SK-N-SH (cell line): Measurements from ENCODE around the gene CFAP210. TPM values are rescaled to one million over a fixed set of nuclear protein-coding genes. Genes with fewer than 3 reads are reported as not detected.

ENCODE experiments used
- CTCF ChIA-PET: fragments of 300-600, 350-600 bp; formaldehyde crosslinking; extraction: SDS; loops from one replicate; lab custom pipeline; 2021; lab: Yijun Ruan, JAX
- POLR2A ChIA-PET: fragments of 350-600 bp; sonication (Branson Sonifier 250); formaldehyde crosslinking; extraction: SDS; loops from one replicate; lab custom pipeline; 2020; ENCODE audit warnings: antibody characterized with exemption, inconsistent platforms; lab: Yijun Ruan, JAX
- DNase-seq: peaks from one replicate; pipeline ENCODE4 v3.0.0; 2012
- H2AFZ ChIP-seq: fragments of 200-600 bp; sonication (generic); 2 replicates; pipeline ENCODE4 v1.8.1; 2016; ENCODE audit warnings: antibody characterized with exemption, mild to moderate bottlenecking, low read depth
- H3F3A ChIP-seq: fragments of 200-600 bp; sonication (generic); replicated peaks from 2 replicates; pipeline ENCODE3; 2016; ENCODE audit warnings: antibody characterized with exemption, mild to moderate bottlenecking; ENCODE audit not compliant: insufficient read depth
- H3K27ac ChIP-seq, 2 experiments: fragments of 200-500 bp in 1 of 2; fragments of 200-600 bp in 1 of 2; sonication (Bioruptor generic) in 1 of 2; sonication (generic), shearing (Covaris generic) in 1 of 2; 2 replicates each; pipeline versions ENCODE4 v1.5.1 to v1.6.1; 2014 to 2016; ENCODE audit warnings: low read depth in 2 of 2, inconsistent platforms in 1 of 2, low read length in 1 of 2, mild to moderate bottlenecking in 1 of 2, mixed read lengths in 1 of 2
- H3K27me3 ChIP-seq: fragments of 200-600 bp; sonication (generic), shearing (Covaris generic); 2 replicates; pipeline ENCODE4 v1.6.1; 2016; ENCODE audit warnings: mixed run types; ENCODE audit not compliant: insufficient read depth
- H3K36me3 ChIP-seq, 2 experiments: fragments of 200-500 bp in 1 of 2; fragments of 200-600 bp in 1 of 2; sonication (Bioruptor generic) in 1 of 2; sonication (generic) in 1 of 2; replicated peaks in 1 of 2; 2 replicates each; pipeline versions ENCODE3 to v1.5.1; 2014 to 2016; ENCODE audit warnings: low read length in 1 of 2, mild to moderate bottlenecking in 1 of 2; ENCODE audit not compliant: insufficient read depth in 2 of 2, control insufficient read depth in 1 of 2
- H3K4me1 ChIP-seq, 2 experiments: fragments of 200-500 bp in 1 of 2; fragments of 200-600 bp in 1 of 2; sonication (Bioruptor generic) in 1 of 2; sonication (generic), shearing (Covaris generic) in 1 of 2; 2 replicates each; pipeline versions ENCODE4 v1.5.1 to v1.6.1; 2014 to 2016; ENCODE audit warnings: low read depth in 1 of 2, low read length in 1 of 2, mixed run types in 1 of 2; ENCODE audit not compliant: insufficient read depth in 2 of 2, control insufficient read depth in 1 of 2
- H3K4me2 ChIP-seq: fragments of 200-600 bp; sonication (generic), shearing (Covaris generic); 2 replicates; pipeline ENCODE4 v1.6.1; 2017; ENCODE audit warnings: mixed run types
- H3K4me3 ChIP-seq, 2 experiments: fragments of 200-500 bp in 1 of 2; fragments of 200-600 bp in 1 of 2; sonication (Bioruptor generic) in 1 of 2; sonication (generic), shearing (Covaris generic) in 1 of 2; 2 replicates each; pipeline versions ENCODE4 v1.5.1 to v1.8.1; 2014 to 2016; ENCODE audit warnings: low read depth in 2 of 2, inconsistent platforms in 1 of 2, low read length in 1 of 2, mild to moderate bottlenecking in 1 of 2, mixed read lengths in 1 of 2, moderate library complexity in 1 of 2
- H3K79me2 ChIP-seq: fragments of 200-600 bp; sonication (generic); 2 replicates; pipeline ENCODE4 v1.8.1; 2017; ENCODE audit warnings: mild to moderate bottlenecking; ENCODE audit not compliant: insufficient read depth
- H3K9ac ChIP-seq: fragments of 200-600 bp; sonication (generic); 2 replicates; pipeline ENCODE4 v1.6.1; 2017; ENCODE audit warnings: mixed run types
- H3K9me2 ChIP-seq: fragments of 200-600 bp; sonication (generic); 2 replicates; pipeline ENCODE4 v1.6.1; 2017; ENCODE audit warnings: mixed run types
- H3K9me3 ChIP-seq: fragments of 200-600 bp; sonication (generic); 2 replicates; pipeline ENCODE4 v1.6.1; 2017; ENCODE audit warnings: mixed run types, mild to moderate bottlenecking, moderate library complexity
- H4K20me1 ChIP-seq: fragments of 200-600 bp; sonication (generic); 2 replicates; pipeline ENCODE4 v1.6.1; 2017; ENCODE audit warnings: mild to moderate bottlenecking, mixed run types; ENCODE audit not compliant: insufficient read depth
- EP300 ChIP-seq, 2 experiments: IDR thresholded peaks; 2 replicates each; pipeline versions ENCODE4 v1.4.0 to v1.6.1; 2012; ENCODE audit warnings: borderline replicate concordance in 1 of 2, low read depth in 1 of 2, low read length in 1 of 2
- EZH2phosphoT487 ChIP-seq: fragments of 200-600 bp; sonication (generic); IDR thresholded peaks from 2 replicates; pipeline ENCODE4 v1.6.1; 2017; ENCODE audit warnings: low read depth, mixed run types, mild to moderate bottlenecking, antibody characterized with exemption, moderate library complexity, borderline replicate concordance
- FOXJ3 ChIP-seq: sonication (generic); formaldehyde crosslinking; IDR thresholded peaks from 2 replicates; pipeline ENCODE4 v1.5.1; 2020; ENCODE audit warnings: mild to moderate bottlenecking, missing genetic modification reagents
- JUND ChIP-seq: IDR thresholded peaks from 2 replicates; pipeline ENCODE4 v1.4.0; 2012
- MXI1 ChIP-seq: IDR thresholded peaks from 2 replicates; pipeline ENCODE4 v1.6.1; 2012; ENCODE audit warnings: mild to moderate bottlenecking, low read depth, low read length, improper control_type of control experiment
- NFIC ChIP-seq: IDR thresholded peaks from 2 replicates; pipeline ENCODE4 v1.4.0; 2012; ENCODE audit warnings: borderline replicate concordance
- NRF1 ChIP-seq: IDR thresholded peaks from 2 replicates; pipeline ENCODE4 v1.6.1; 2012; ENCODE audit warnings: low read depth, mild to moderate bottlenecking, low read length
- POLR2AphosphoS5 ChIP-seq: IDR thresholded peaks from 2 replicates; pipeline ENCODE4 v1.6.1; 2012; ENCODE audit warnings: low read depth, low read length
- RXRA ChIP-seq: IDR thresholded peaks from 2 replicates; pipeline ENCODE4 v1.4.0; 2012; ENCODE audit warnings: low read depth, mild to moderate bottlenecking, borderline replicate concordance
- SIN3A ChIP-seq: IDR thresholded peaks from 2 replicates; pipeline ENCODE4 v1.6.1; 2012; ENCODE audit warnings: low read depth, mild to moderate bottlenecking, low read length, moderate library complexity, borderline replicate concordance
- SMC3 ChIP-seq: IDR thresholded peaks from 2 replicates; pipeline ENCODE4 v1.6.1; 2012; ENCODE audit warnings: low read depth, low read length, improper control_type of control experiment
- TAF1 ChIP-seq: IDR thresholded peaks from 2 replicates; pipeline ENCODE4 v1.6.1; 2012; ENCODE audit warnings: low read depth, mild to moderate bottlenecking, low read length, moderate library complexity, borderline replicate concordance
- TCF12 ChIP-seq: IDR thresholded peaks from 2 replicates; pipeline ENCODE4 v1.4.0; 2012
- TEAD4 ChIP-seq: IDR thresholded peaks from 2 replicates; pipeline ENCODE4 v1.4.0; 2012; ENCODE audit warnings: mild to moderate bottlenecking, borderline replicate concordance; ENCODE audit not compliant: insufficient read depth
- USF2 ChIP-seq: fragments of 150-350 bp; IDR thresholded peaks from 2 replicates; pipeline ENCODE4 v1.6.1; 2017; ENCODE audit warnings: antibody characterized with exemption, low read length, low read depth, borderline replicate concordance
- YY1 ChIP-seq: IDR thresholded peaks from 2 replicates; pipeline ENCODE4 v1.4.0; 2012; ENCODE audit warnings: low read depth, mild to moderate bottlenecking
- WGBS: methylation state at CpG from one replicate; pipeline ENCODE4 v1.1.6; 2017; ENCODE audit warnings: low lambda C conversion rate; 5-methylcytosine and 5-hydroxymethylcytosine counted together
- polyA plus RNA-seq, 3 experiments: library from polyadenylated mRNA; depleted of rRNA; stranded (reverse); fragments of >200 nt; gene quantifications; 2 replicates each; pipeline ENCODE4 v1.2.3, GENCODE V29; 2012
- TF ChIP-seq, protein P1 (sequence below): IDR thresholded peaks from 2 replicates; pipeline ENCODE4; 2012
- TF ChIP-seq, protein P2 (sequence below): fragments of 150-350 bp; IDR thresholded peaks from 2 replicates; pipeline ENCODE4 v1.6.1; 2016; ENCODE audit warnings: mild to moderate bottlenecking, low read depth, low read length
- TF ChIP-seq, protein P3 (sequence below): IDR thresholded peaks from 2 replicates; pipeline ENCODE4 v1.4.0; 2012; ENCODE audit warnings: low read depth, borderline replicate concordance

CFAP210 gene
- polyA plus RNA-seq, 1 of the 3 experiments (the other 2 are of a cell fraction), result 0.03 TPM

DNA sequence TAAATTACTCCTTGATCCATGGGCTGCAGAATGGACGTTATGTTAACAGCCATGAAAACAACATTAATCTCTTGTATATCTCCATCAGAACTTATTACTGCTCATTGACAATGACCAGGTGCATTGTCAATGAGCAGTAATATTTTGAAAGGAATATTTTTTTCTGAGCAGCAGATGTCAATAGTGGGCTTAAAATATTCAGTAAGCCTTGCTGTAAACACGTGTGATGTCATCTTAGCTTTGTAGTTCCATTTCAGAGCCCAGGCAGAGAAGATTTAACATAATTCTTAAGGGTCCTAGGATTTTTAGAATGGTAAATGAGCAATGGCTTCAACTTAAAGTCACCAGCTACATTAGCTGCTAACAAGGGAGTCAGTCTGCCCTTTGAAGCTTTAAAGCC lies 26.6 kb downstream of the CFAP210 start:
- CTCF ChIA-PET, result interaction anchor here (0.8 kb wide), 1 partner anchor 11 kb away, joined by 3 read pairs; no protein-coding TSS in a partner anchor
- no peak for DNase-seq
- Histone ChIP-seq H3K27me3 (no peaks in the 10 kb centered on the region), H3K27ac (no peak overlapping the region), H3K79me2 (no peaks in the 10 kb centered on the region), H3K4me3 (no peak overlapping the region), H3K4me1 (no peaks in the 10 kb centered on the region)
- POLR2A ChIA-PET, result no interaction called here
- TF ChIP-seq, protein P1, sequence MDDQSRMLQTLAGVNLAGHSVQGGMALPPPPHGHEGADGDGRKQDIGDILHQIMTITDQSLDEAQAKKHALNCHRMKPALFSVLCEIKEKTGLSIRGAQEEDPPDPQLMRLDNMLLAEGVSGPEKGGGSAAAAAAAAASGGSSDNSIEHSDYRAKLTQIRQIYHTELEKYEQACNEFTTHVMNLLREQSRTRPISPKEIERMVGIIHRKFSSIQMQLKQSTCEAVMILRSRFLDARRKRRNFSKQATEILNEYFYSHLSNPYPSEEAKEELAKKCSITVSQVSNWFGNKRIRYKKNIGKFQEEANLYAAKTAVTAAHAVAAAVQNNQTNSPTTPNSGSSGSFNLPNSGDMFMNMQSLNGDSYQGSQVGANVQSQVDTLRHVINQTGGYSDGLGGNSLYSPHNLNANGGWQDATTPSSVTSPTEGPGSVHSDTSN, result no peak
- TF ChIP-seq RXRA, result no peak
- TF ChIP-seq TAF1, result no peak
- TF ChIP-seq, protein P2, sequence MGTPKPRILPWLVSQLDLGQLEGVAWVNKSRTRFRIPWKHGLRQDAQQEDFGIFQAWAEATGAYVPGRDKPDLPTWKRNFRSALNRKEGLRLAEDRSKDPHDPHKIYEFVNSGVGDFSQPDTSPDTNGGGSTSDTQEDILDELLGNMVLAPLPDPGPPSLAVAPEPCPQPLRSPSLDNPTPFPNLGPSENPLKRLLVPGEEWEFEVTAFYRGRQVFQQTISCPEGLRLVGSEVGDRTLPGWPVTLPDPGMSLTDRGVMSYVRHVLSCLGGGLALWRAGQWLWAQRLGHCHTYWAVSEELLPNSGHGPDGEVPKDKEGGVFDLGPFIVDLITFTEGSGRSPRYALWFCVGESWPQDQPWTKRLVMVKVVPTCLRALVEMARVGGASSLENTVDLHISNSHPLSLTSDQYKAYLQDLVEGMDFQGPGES, result no peak
- TF ChIP-seq POLR2AphosphoS5, result no peak
- no peak for TF ChIP-seq SMC3
- TF ChIP-seq USF2, result no peak
- no peak for TF ChIP-seq SIN3A
- no peak for TF ChIP-seq TCF12
- no peak for TF ChIP-seq FOXJ3 (CRISPR knock-in tag)
- TF ChIP-seq JUND, result no peak
- TF ChIP-seq, all 33 proteins: peak for 0
- no peak overlapping the region for H3K9ac ChIP-seq
- no peaks in the 10 kb centered on the region for H3K9me3 ChIP-seq
- peaks cover 5% of the 10 kb centered on the region for H3F3A ChIP-seq
- WGBS, result 2% methylated on average over 2 of the region's 2 CpGs
- H3K4me2 ChIP-seq, result no peak overlapping the region
- no peaks in the 10 kb centered on the region for H3K9me2 ChIP-seq
- no peaks in the 10 kb centered on the region for H3K36me3 ChIP-seq
- no peak overlapping the region for H2AFZ ChIP-seq
- H4K20me1 ChIP-seq, result no peaks in the 10 kb centered on the region

DNA sequence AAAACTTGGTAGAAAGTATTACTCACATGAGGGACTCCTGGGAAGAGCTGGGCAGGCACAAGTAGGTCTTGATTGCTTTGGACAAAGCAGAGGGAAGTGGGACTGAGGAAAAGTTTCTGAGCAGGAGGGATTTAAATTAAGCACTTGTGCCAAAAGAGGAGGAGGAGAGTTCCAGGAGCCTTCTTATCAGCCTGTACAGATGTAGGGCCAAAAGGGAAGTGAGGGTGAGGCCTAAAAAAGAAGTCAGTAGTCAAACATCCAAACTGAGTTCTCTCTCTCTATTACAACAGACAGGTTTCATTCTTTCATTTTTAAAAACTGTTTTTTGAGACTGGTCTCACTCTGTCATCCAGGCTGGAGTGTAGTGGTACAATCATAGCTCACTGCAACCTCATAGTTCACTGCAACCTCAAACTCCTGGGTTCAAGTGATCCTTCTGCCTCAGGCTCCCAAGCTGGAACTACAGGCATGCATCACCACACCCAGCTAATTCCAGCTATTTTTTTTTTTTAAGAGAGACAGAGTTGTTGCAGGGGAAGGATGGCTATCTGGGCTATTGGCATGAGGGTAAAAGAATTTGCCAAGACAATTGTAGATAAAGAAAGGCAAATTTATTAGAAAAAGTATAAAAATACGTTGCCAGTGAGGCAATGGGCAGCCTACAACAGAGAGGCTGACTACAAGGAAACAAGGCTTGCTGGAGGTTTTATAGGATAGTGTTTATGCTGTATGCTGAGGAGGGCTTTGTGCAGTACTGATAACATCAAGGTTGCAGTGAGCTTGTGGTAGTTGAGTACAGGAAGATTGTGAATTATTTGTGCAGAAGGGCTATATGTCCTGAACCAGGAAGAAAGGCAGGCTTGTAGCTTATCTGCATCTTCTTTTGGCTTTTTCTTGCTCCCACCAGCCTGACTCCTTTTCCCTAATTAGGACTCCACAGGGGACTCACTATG lies 29.0 kb downstream of the CFAP210 start:
- no peak overlapping the region for H3K4me2 ChIP-seq
- no peaks in the 10 kb centered on the region for H3K27me3 ChIP-seq
- no peaks in the 10 kb centered on the region for H3K4me1 ChIP-seq
- H3K27ac ChIP-seq, result no peak overlapping the region
- no peaks in the 10 kb centered on the region for H3K9me2 ChIP-seq
- no peaks in the 10 kb centered on the region for H3K79me2 ChIP-seq
- H3K9me3 ChIP-seq, result no peaks in the 10 kb centered on the region
- ChIA-PET POLR2A (no interaction called here), CTCF (interaction anchor here (1.0 to 1.5 kb wide), 3 partner anchors 10 to 264 kb away, joined by 3 to 4 read pairs (median 3); no protein-coding TSS in a partner anchor)
- no peak for DNase-seq
- H2AFZ ChIP-seq, result peak overlapping the region; percentile 70; the same call in 1 of the 2 replicates
- 24% methylated on average over 1 of the region's 1 CpG for WGBS
- no peaks in the 10 kb centered on the region for H4K20me1 ChIP-seq
- H3K9ac ChIP-seq, result no peak overlapping the region
- peaks cover 5% of the 10 kb centered on the region for H3F3A ChIP-seq
- no peak overlapping the region for H3K4me3 ChIP-seq
- H3K36me3 ChIP-seq, result no peaks in the 10 kb centered on the region
- TF ChIP-seq TAF1, result no peak
- no peak for TF ChIP-seq EZH2phosphoT487
- no peak for TF ChIP-seq MXI1
- no peak for TF ChIP-seq NFIC
- TF ChIP-seq, protein P1, result no peak
- no peak for TF ChIP-seq YY1
- TF ChIP-seq POLR2AphosphoS5, result no peak
- TF ChIP-seq, protein P3, sequence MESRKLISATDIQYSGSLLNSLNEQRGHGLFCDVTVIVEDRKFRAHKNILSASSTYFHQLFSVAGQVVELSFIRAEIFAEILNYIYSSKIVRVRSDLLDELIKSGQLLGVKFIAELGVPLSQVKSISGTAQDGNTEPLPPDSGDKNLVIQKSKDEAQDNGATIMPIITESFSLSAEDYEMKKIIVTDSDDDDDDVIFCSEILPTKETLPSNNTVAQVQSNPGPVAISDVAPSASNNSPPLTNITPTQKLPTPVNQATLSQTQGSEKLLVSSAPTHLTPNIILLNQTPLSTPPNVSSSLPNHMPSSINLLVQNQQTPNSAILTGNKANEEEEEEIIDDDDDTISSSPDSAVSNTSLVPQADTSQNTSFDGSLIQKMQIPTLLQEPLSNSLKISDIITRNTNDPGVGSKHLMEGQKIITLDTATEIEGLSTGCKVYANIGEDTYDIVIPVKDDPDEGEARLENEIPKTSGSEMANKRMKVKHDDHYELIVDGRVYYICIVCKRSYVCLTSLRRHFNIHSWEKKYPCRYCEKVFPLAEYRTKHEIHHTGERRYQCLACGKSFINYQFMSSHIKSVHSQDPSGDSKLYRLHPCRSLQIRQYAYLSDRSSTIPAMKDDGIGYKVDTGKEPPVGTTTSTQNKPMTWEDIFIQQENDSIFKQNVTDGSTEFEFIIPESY, result no peak
- no peak for TF ChIP-seq TEAD4
- no peak for TF ChIP-seq SIN3A
- TF ChIP-seq NRF1, result no peak
- TF ChIP-seq EP300 (IDR thresholded peaks at IDR 0.05; ENCODE audit: borderline replicate concordance in 1 of 2, low read depth in 1 of 2, low read length in 1 of 2), result no peak
